HG02840 (cell line): Measurements from ENCODE around the gene PLEKHG4B.
"Not testable (repeated sequence)": the region's sequence is repeated elsewhere in the genome, so short reads cannot be mapped to it uniquely, and the experiment has no call there.

Experiments used
- ATAC-seq: cut with Tn5 transposase; IDR thresholded peaks from one replicate; pipeline ENCODE4 v1.9.1; 2021; ENCODE audit warnings: mild to moderate bottlenecking, moderate library complexity, moderate number of reproducible peaks; ENCODE audit not compliant: unreplicated experiment, low FRiP score

The PLEKHG4B gene

DNA sequence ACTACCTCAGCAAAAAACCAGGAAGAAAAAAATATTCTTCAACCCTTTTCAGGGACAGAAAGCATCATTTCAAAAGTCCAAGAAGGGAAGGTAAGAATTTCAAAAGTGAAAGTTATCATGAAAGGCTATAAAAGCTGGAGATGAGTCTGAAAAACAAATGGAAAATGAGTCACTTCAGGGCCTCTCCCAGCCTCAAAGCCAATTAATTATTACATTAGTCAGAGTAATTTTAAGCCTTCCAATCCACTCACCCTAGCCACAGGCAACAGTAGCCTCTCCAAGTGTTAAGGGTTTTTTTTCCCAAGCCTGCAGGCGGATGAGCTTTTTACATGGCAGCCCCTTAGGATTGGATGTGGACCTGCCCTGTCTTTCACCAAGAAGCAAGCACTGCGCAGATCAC, 123.3 kb downstream of the PLEKHG4B start:
- not testable (repeated sequence) for ATAC-seq

DNA sequence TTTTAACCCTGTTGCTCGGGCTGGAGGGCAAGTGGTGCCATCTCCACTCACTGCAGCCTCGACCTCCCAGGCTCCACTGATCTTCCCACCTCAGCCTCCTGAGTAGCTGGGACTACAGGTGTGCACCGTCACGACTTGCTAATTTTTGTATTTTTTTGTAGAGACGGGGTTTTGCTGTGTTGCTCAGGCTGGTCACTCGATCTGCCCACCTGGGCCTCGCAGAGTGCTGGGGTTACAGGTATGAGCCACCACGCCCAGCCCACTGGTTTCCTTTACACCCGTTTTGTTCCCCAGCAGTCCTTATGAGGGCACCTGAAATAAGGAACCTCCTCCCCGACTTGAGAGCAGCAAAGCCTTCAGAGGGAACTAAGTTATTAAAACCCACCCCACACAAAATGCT, 124.1 kb downstream of the PLEKHG4B start:
- not testable (repeated sequence) for ATAC-seq

DNA sequence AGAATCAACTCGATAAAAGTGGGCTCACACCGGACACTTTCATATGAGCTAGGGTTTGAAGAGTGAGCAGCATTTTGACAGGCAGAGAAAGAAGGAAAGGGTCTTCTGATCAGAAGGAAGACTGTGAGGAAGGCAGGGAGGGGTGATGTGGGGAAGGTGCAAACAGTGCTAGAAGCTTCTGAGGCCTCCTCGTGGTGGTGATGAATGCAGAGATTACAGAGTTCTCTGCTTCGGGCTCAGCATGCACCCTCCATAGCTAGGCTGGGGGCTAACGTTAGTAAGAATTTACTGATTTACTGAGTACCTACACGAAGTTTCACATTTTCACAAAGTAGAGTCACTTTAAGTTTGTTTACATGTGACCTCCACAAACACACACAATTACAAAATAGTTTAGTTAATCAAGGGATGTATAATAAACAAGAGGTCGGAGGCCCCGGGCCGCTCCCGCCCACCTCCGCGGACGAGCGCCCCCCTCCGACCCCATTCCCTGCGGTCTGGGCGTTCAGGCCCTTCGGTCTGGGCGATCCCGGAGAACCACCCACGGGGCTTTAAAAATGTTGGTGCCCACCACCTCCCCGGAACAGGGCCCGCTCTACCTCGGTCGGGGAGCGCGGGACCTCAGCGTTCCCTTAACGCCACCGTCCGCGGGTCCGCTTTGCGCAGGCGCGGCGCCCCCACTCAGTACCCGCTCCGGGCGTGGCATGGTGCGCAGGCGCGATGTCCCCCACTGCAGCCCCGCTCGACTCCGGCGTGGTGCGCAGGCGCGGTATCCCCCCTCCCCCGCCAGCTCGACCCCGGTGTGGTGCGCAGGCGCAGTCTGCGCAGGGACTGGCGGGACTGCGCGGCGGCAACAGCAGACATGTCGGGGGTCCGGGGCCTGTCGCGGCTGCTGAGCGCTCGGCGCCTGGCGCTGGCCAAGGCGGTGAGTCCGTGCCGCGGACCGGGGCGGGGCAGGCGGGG, 125.8 kb downstream of the PLEKHG4B start, which contains the start of the genes CCDC127 and SDHA:
CCDC127 (minus strand) TSS at position 660 of the 963 bp plus-strand sequence. CDS start 1,304 bp downstream, outside the sequence.
SDHA (plus strand) TSS at position 827 of the 963 bp plus-strand sequence; CDS start at position 863, 36 bp downstream.
- ATAC-seq: peak; percentile 71

DNA sequence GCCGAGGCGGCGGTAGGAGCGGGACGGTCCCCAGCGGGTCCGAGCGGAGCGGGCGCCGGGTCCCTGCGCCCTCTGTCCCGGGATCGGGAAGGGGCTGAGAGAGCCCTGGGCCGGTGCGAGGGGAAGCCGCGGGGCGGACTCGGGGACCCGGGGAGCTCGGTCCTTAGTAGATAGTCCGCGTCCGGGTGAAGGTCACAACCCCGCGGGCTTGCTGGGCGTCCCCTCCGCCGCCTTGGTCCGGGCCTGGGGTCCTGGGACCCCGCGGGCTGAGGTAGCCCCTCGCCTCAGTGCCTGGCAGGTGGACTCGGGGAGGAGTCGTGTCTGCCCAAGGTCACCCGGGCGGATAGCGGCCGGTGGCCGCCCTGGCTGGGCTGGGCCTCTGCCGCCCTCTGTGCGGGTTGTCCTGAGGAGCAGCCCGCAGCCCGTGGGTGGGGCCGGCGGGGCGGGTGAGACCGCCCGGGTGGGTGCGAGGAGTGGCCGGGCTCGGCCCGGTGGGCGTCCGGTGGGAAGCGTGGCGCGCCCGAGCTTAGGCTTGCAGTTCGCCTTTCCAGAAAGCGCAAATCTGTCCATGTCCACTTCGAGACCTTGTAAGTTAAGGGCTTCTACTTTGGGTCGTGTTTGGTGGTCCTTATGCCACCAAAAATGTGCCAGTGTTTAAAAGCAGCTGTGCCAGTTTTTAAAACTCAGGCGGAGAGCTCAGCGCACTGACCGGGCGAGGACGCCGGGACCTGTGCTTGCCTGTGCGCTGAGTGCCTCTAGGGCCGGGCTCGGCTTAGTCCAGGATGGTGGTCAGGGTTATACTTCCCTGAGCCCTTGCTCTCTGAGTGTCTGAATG, 126.7 kb downstream of the PLEKHG4B start:
- ATAC-seq: peak; percentile 33

DNA sequence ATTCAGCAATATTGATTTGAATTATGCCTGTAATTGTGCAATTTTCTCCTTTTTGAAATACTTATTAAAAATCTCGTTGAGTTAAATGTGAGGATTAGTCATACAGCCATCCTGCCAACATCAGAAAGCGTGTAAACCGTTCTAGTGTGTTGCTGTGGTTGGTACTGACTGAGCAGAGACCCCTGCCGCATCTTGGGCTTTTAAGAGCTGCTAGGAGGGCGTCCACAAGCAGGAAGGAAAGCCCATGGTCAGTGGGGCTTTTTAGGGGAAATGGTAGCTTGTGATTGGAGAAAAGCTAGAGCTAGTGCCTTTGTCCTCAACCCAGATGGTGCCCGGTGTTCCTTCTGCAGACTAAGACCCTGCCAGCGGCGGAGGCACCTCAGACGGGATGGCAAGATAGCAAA, 127.5 kb downstream of the PLEKHG4B start:
- ATAC-seq: no peak

DNA sequence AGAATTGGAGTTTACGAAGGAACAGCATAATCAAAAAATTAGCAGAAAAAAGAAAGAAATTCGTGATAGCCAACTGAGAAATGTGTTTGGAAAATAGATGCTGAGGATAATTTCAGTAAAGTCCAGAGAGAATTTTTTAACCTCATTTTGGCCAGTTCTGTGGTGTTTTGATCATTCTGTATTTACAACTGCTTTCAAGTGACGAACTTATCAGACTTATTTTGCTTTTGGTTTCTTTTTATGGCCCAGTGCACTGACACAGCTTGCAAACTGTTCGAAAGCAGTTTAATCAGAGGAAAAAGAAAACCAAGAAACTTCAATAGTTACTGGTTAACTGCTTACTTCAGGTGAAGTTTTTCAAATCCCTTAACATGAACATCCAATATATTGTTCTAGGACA, 128.0 kb downstream of the PLEKHG4B start:
- no peak for ATAC-seq

DNA sequence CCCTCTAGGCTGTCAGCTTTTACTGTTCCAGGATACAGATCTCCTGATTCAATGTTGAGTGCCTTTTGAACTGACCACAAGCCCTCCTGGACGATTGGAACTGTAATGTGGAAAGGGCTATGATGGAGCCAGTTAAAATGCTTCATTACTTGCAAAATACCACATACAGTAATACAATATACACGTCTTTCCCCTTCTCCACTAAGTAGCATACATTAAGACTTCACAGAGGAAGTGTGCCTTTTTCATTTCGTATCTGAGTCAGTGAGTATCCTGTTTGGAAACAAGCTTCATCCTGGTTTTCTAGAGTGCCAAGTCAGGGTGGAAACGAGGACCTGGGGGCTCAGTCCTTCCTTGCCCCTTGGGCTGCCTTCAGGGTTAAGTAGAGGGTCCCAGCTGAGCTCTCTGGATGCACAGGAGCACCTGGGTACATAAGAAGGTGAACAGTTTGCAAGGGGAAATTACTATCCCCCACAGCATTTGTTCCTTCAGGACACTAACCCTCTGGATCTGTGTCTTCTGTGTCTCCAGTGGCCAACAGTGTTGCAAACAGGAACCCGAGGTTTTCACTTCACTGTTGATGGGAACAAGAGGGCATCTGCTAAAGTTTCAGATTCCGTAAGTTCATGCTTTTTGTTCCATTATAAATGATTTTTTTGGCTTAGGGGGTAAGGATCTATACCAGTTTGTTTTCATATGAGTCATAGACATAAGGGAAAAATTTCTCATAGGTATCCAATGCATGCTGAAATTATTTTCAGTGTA, 131.2 kb downstream of the PLEKHG4B start:
- ATAC-seq: not testable (repeated sequence)

DNA sequence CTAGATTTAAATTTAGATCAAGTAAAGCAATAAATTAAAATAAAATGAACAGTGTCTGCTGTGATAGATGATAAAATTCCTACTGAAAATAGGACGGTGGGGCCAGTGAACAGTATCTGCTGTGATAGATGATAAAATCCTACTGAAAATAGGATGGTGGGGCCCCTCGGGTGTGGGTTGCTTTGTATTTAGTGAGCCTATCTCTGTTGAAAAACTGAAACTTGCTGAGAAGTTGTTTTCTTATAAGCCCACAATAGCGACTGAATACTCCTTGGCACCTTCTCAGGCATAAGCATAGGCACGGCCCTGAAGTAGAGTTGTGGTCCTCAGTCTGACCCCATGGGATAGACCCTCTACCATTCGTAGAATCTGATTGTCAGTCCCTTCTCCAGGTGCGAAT, 131.8 kb downstream of the PLEKHG4B start:
- no peak for ATAC-seq

DNA sequence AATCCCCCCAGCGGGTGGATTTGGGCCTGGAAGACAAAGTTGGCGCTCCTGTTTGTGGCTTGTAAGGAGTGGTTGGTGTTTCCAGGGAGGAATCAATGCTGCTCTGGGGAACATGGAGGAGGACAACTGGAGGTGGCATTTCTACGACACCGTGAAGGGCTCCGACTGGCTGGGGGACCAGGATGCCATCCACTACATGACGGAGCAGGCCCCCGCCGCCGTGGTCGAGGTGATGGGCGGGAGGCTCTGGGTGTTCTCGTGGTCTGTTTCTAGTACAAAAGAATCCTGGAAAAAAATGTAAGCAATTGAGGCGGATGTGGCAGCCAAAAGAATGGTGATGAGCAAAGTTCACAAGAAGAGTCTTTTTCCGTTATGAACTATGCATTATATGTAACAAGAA, 133.4 kb downstream of the PLEKHG4B start:
- no peak for ATAC-seq

DNA sequence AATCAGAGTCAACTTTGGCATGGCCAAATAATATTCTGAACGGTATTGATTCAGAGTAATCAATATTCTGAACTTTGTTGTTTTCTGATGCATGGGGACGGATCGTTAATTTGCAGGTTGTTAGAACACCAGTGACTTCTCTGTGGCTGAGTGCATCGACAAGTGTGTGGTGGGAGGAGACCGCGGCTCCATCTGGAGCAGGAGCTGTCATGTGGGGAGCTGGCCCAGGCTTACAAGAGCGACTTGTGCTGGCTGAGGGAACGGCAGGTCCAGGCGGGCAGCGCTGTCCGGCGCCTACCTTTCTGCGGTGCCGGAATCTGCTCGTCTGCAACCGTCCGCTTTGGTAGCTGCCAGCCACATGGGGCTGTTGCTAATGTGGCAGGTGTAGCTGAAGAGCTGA, 135.4 kb downstream of the PLEKHG4B start:
- not testable (repeated sequence) for ATAC-seq

DNA sequence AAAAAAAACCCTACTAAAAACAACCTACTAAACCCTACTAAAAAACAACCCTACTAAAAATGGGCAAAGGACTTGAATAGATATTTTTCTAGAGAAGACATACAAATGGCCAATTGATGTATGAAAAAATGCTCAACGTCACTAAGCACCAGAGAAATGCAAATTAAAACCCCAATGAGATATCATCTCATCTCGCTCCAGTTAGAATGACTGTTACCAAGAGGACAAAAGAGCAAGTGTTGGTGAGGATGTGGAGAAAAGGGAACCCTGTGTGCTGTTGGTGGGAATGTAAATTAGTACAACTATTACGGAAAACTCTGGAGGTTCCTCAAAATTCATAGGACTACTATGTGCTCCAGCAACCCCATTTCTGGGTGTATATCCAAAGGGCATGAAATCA, 136.9 kb downstream of the PLEKHG4B start:
- no peak for ATAC-seq

DNA sequence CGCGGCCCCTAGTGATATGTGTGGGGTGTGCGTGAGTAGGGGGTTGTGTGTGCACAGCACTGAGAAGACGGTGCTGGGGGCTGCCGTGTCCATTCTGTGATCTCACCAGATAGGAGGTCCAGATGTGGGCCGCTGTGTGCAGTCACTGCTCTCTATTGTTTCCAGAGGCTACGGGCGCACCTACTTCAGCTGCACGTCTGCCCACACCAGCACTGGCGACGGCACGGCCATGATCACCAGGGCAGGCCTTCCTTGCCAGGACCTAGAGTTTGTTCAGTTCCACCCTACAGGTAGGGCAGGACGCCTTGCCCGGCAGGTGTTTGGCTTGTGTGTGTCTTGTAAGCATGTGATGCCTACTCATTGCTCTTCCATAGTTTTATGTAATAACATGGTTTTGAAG, 138.7 kb downstream of the PLEKHG4B start:
- no peak for ATAC-seq

DNA sequence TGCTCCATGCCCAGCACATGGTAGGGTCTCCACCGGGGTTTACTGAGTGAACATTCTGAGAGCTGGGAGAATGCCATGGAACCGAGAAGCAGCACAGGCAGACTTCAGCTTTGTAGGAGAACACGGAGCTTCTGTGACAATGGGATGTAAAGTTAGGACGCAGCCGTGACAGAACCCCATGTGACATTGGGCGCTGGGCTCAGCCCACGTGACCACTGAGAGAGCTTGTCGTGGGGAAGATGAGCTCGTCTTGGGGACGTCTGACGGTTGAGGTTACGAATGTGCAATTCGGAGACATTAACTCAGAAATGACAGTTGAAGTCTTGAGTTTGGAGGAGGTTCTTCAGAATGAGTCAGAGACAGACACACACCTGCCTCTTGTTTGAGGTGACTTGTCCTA, 139.7 kb downstream of the PLEKHG4B start:
- ATAC-seq: no peak

DNA sequence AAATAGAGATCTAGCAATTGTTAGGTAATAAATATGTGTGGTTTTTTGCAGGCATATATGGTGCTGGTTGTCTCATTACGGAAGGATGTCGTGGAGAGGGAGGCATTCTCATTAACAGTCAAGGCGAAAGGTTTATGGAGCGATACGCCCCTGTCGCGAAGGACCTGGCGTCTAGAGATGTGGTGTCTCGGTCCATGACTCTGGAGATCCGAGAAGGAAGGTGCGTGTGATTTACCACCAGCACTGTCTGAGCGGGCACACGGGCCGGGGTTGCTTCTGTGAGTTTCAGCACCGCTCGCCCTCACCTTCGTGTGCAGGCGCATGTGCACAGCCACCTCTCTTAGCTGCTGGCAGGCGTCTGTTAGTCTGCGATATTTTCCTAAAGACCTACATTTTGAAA, 141.5 kb downstream of the PLEKHG4B start:
- not testable (repeated sequence) for ATAC-seq

DNA sequence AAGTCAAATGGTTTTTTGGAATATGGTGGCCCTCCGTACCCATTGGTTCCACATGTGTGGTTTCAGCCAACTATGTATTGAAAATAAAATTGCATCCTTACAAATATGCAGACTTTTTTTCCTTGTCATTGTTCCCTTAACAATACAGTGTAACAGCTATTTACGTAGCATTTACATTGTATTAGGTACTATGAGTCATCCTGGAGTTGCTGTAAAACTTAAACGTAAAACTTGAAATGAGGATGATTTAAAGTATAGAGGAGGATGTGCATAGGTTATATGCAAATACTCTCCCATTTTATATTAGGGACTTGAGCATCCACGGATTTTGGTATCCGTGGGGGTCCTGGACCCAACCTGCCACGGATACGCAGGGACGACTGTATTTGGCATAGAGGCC, 142.5 kb downstream of the PLEKHG4B start:
- ATAC-seq: no peak

DNA sequence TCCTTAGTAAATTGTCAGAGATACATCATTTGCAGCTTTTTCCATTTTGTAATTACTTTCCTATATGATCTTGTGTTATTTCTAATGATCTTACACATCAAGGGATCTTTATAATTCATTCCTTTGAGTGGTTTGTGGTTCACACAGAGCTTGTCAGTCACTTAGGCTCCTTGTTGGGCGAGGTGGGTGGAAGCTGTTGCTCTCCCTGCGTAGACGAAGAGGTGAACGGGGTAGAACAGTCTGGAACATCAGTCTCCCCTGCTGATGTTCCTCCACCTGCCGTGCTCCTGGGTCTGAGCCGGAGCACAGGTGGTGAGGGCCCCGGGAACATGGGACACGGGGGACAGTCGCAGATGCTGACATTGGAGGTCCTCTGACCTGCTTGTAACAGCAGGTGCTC, 143.6 kb downstream of the PLEKHG4B start:
- ATAC-seq: not testable (repeated sequence)

DNA sequence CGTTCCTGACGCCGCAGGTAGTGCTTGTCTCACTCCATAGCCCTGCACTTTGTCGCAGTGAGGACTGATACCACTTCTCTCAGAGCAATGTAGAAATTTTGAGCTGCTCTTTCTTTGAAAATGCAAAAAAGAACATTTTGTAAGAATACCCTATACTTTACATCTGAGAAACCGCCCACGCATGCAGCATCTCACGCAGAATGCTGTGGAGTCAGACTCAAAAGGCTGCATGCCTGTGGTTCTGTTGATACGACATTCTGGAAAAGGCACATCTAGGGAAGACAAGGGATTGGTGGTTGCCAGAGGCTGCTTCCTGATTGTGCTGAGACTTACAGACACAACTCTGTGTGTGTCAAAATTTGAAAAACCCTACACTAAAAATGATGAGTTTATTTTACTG, 146.0 kb downstream of the PLEKHG4B start:
- not testable (repeated sequence) for ATAC-seq
